GM21619 (cell line): ENCODE measurements around the gene UBLCP1.
"Not testable (repeated sequence)": the region's sequence is repeated elsewhere in the genome, so short reads cannot be mapped to it uniquely, and the experiment has no call there.

Source experiments
- ATAC-seq: cut with Tn5 transposase; IDR thresholded peaks from one replicate; pipeline ENCODE4 v1.9.1; 2021; ENCODE audit not compliant: unreplicated experiment

Gene UBLCP1

DNA sequence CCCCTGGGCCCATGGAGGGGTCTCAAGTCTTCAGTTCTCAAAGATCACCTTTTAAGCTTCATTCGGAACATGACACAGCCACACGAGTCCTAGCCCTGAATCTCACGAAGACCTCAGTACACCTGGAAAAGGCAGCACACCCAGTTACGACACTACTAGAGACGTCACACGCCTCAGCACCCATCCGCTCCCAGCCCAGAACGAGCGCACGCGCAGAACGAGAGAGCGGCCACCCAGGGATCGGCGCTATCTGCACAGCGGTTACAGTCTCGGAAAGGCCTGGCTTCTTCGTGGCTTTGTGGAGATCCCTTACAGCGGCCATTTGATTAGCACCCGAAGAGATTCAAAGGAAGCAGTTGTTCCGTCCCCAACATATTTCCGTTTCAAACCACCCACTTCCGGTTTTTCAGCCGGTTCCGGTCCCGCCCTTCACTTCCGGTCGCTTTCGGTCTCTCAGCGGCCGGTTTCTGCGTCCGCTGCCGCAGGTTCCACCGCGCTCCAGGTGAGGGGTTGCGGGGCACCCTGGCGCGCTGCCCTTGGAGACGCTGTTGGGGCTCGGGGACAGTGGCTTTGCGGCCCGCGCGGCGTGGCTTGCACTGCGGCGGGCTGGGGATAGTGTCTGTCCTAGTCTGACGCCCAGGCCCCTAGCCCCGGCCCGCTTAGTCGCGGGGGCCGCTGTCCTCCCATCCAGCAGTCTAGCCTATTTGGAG is at the start of gene UBLCP1:
Gene UBLCP1 (plus strand): TSS at position 432 of the 710 bp plus-strand sequence. CDS start 5,626 bp downstream, outside the sequence.
- ATAC-seq: peak; percentile 94

- no peak for ATAC-seq
Observed at GRCh38 chr5:159214486-159215271, 48.4 kb upstream of the UBLCP1 start.

DNA sequence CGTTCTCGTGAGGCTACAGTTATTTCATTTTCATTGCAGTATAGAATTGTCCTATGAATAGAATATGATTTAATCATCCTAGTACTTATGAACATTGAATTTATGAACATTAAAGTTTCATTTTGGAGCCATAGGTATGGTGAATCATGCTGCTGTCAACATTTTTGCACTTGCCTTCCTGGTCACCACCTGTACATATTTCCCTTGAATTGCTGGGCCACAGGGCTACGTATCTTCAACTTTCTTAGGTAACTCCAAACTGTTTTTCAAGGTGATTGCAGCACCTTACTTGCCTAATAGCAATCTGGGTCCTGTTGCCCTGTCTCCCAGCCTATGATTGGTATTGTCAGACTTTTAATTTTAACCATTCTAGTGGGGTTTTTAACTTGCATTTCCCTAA is 47.2 kb upstream of the UBLCP1 start:
- no peak for ATAC-seq

- no peak for ATAC-seq
Observed at GRCh38 chr5:159216454-159216853, 46.6 kb upstream of the UBLCP1 start.

GRCh38 chr5:159217236-159217635 is 45.9 kb upstream of the UBLCP1 start:
- ATAC-seq: no peak

GRCh38 chr5:159218595-159219023 is 44.5 kb upstream of the UBLCP1 start:
- no peak for ATAC-seq

DNA sequence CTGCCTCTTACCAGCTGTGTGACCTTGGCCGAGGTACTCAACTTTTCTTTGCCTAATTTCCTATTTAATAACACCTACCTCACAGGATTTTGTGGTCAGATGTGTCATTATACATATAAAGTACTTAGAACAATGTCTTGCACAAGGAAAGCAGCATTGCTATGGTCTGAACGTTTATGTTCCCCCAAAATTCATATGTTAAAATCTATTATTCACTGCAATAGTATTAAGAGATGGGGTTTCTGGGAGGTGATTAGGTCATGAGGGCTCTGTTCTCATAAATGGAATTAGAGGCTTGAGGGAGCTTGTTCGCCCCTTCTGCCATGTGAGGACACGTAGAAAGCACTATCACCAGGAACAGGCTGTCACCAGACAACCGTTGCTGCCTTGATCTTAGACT is 42.9 kb upstream of the UBLCP1 start:
- no peak for ATAC-seq

DNA sequence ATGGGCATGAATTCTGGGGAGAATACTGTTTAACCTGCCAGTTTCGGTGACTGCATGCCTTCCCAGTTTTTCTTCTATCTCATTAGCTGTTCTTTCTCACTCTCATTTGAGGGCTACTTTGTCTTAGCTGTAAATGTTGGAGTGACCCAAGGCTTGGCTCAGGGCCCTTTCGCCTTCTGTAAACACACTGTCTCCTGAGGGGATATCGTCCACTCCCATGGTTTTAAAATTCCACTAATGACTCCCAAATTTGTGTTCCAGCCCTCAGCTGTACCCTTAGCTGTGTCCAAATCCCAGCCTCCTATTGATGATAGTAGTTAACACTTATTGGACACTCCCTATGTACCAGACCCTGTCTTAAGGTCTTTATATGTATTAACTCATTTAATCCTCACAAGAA is 39.6 kb upstream of the UBLCP1 start:
- ATAC-seq: no peak

- ATAC-seq: no peak
Observed at GRCh38 chr5:159224471-159224870, 38.6 kb upstream of the UBLCP1 start.

- ATAC-seq: no peak
Observed at GRCh38 chr5:159226451-159226850, 36.6 kb upstream of the UBLCP1 start.

DNA sequence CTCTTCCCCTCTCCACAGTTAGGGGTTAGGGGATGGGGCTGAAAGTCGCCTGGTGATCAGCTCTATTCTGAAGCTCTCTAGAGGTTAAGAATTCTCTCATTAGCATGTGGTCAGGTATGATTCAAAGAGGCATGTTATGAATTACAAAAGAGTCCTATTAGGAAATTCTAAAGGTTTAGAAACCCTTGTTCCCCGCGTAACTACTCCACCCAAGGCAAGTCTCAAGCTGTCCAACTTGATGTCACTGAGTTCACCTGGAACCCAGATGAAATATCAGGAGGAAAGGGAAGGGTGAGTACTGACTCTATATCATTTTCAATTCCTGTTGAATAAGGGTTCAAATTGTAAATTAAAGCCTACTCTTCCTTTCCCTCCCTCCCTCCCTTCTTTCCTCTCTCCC is 35.6 kb upstream of the UBLCP1 start:
- ATAC-seq: no peak

DNA sequence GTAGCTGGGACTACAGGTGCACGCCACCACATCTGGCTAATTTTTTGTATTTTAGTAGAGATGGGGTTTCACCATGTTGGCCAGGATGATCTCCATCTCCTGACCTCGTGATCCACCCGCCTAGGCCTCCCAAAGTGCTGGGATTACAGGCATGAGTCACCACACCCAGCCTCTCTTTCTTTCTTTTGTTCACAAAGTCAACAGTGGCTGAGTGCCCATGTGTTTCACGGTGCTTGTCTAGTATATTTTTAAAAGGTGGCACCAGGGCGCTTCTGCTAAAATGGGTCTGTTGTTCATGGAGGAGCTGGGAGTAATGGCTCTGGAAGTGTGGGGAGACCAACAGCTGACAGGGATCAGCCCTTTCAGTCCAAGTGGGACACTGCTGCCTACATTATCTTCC is 35.0 kb upstream of the UBLCP1 start:
- not testable (repeated sequence) for ATAC-seq

- ATAC-seq: no peak
Observed at GRCh38 chr5:159230657-159231056, 32.4 kb upstream of the UBLCP1 start.

GRCh38 chr5:159231167-159231566 is 31.9 kb upstream of the UBLCP1 start:
- no peak for ATAC-seq

- ATAC-seq: not testable (repeated sequence)
Observed at GRCh38 chr5:159235871-159236520, 27.1 kb upstream of the UBLCP1 start.

- ATAC-seq: no peak
Observed at GRCh38 chr5:159240301-159240870, 22.7 kb upstream of the UBLCP1 start.

- ATAC-seq: no peak
Observed at GRCh38 chr5:159241946-159242552, 21.0 kb upstream of the UBLCP1 start.

- no peak for ATAC-seq
Observed at GRCh38 chr5:159242656-159243055, 20.4 kb upstream of the UBLCP1 start.

- no peak for ATAC-seq
Observed at GRCh38 chr5:159243385-159243784, 19.7 kb upstream of the UBLCP1 start.

DNA sequence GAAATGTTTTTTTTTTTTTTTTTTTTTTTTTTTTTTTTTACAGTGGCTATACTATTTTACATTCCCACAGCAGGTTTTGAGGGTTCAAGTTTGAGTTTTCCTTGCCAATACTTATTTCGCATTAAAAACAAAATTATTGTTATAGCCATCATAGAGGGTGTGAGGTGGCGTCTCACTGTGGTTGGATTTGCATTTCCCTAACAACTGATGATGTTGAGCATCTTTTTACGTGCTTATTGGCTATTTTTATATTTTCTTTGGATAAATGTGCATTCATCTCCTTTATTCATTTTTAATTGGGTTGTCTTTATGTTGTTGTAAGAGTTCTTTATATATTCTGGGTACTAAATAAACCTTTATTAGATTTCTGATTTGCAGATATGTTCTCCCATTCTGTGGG is 18.9 kb upstream of the UBLCP1 start:
- no peak for ATAC-seq

- ATAC-seq: no peak
Observed at GRCh38 chr5:159244890-159245289, 18.2 kb upstream of the UBLCP1 start.
